DOHH2 (cell line): ENCODE measurements around the gene PLS3.
"Not testable (repeated sequence)": the region's sequence is repeated elsewhere in the genome, so short reads cannot be mapped to it uniquely, and the experiment has no call there.

Experiments used
- H3F3A ChIP-seq: fragments of 200-600 bp; sonication (generic), shearing (Covaris generic); 2 replicates; pipeline ENCODE4 v1.6.0; 2016; ENCODE audit warnings: antibody characterized with exemption, mild to moderate bottlenecking; ENCODE audit not compliant: control insufficient read depth, insufficient read depth
- H3K27ac ChIP-seq: fragments of 200-600 bp; sonication (generic); 2 replicates; pipeline ENCODE4 v1.5.1; 2014; ENCODE audit warnings: low read depth, mild to moderate bottlenecking, low read length, moderate library complexity
- H3K27me3 ChIP-seq: fragments of 200-600 bp; sonication (generic); 2 replicates; pipeline ENCODE4 v1.6.1; 2014; ENCODE audit warnings: mild to moderate bottlenecking, low read length, mixed read lengths; ENCODE audit not compliant: control insufficient read depth
- H3K36me3 ChIP-seq: fragments of 200-600 bp; sonication (generic); 2 replicates; pipeline ENCODE4 v1.6.1; 2014; ENCODE audit warnings: mild to moderate bottlenecking, low read length, moderate library complexity, mixed read lengths; ENCODE audit not compliant: control insufficient read depth
- H3K4me1 ChIP-seq: fragments of 200-600 bp; sonication (generic); 2 replicates; pipeline ENCODE4 v1.6.1; 2014; ENCODE audit warnings: mild to moderate bottlenecking, low read length, mixed read lengths; ENCODE audit not compliant: control insufficient read depth
- H3K4me2 ChIP-seq: fragments of 200-600 bp; sonication (generic); 2 replicates; pipeline ENCODE4 v1.6.0; 2014; ENCODE audit warnings: mild to moderate bottlenecking, low read length, moderate library complexity
- H3K4me3 ChIP-seq: fragments of 200-600 bp; sonication (generic); 2 replicates; pipeline ENCODE4 v1.5.1; 2014; ENCODE audit warnings: mild to moderate bottlenecking, low read length, mixed read lengths
- H3K79me2 ChIP-seq: fragments of 200-600 bp; sonication (generic); 2 replicates; pipeline ENCODE4 v1.6.1; 2014; ENCODE audit warnings: mild to moderate bottlenecking, low read length, mixed read lengths; ENCODE audit not compliant: control insufficient read depth
- H3K9me2 ChIP-seq: fragments of 200-600 bp; sonication (generic); replicated peaks from 2 replicates; pipeline ENCODE4 v1.6.1; 2014; ENCODE audit warnings: mild to moderate bottlenecking, low read length, mixed read lengths; ENCODE audit not compliant: control insufficient read depth
- H3K9me3 ChIP-seq: fragments of 200-600 bp; sonication (generic); 2 replicates; pipeline ENCODE4 v1.6.1; 2014; ENCODE audit warnings: antibody characterized with exemption, low read length, mixed read lengths; ENCODE audit not compliant: control insufficient read depth, insufficient read depth
- H4K20me1 ChIP-seq: fragments of 200-600 bp; sonication (generic); 2 replicates; pipeline ENCODE4 v1.6.0; 2014; ENCODE audit warnings: low read depth, mild to moderate bottlenecking, antibody characterized with exemption, low read length, moderate library complexity; ENCODE audit not compliant: control insufficient read depth, insufficient read depth
- CTCF ChIP-seq: fragments of 200-600 bp; sonication (generic); IDR thresholded peaks from one replicate; pipeline ENCODE4 v1.5.1; 2014; ENCODE audit warnings: antibody characterized with exemption, mild to moderate bottlenecking, low read depth, low read length; ENCODE audit not compliant: poor library complexity, severe bottlenecking
- EZH2phosphoT487 ChIP-seq: fragments of 200-600 bp; sonication (generic); IDR thresholded peaks from 2 replicates; pipeline ENCODE4 v1.6.1; 2017; ENCODE audit warnings: borderline replicate concordance, mild to moderate bottlenecking, antibody characterized with exemption, low read length, moderate library complexity, mixed read lengths

The PLS3 gene

GRCh38 chrX:115625572-115626301 is 64.8 kb downstream of the PLS3 start:
- no peak for TF ChIP-seq EZH2phosphoT487
- no peak for TF ChIP-seq CTCF
- H3F3A ChIP-seq = no peaks in the 10 kb centered on the region

GRCh38 chrX:115630204-115630603 is 69.2 kb downstream of the PLS3 start:
- Histone ChIP-seq H3K4me2 (no peak overlapping the region), H3F3A (no peaks in the 10 kb centered on the region), H3K4me1 (no peaks in the 10 kb centered on the region), H3K4me3 (no peak overlapping the region), H3K9me2 (no peaks in the 10 kb centered on the region), H3K36me3 (no peaks in the 10 kb centered on the region), H3K9me3 (no peaks in the 10 kb centered on the region), H3K27me3 (no peaks in the 10 kb centered on the region), H4K20me1 (no peaks in the 10 kb centered on the region), H3K27ac (no peak overlapping the region), H3K79me2 (no peaks in the 10 kb centered on the region)
- TF ChIP-seq EZH2phosphoT487 (no peak), CTCF (no peak)

More at GRCh38 chrX:115625572-115626301, 64.8 kb downstream of the PLS3 start:
- H3K9me2 ChIP-seq = no peaks in the 10 kb centered on the region
- H3K4me1 ChIP-seq = no peaks in the 10 kb centered on the region
- H3K36me3 ChIP-seq = no peaks in the 10 kb centered on the region
- no peak overlapping the region for H3K4me2 ChIP-seq
- H3K79me2 ChIP-seq = no peaks in the 10 kb centered on the region
- no peak overlapping the region for H3K27ac ChIP-seq
- no peaks in the 10 kb centered on the region for H3K9me3 ChIP-seq
- H4K20me1 ChIP-seq = no peaks in the 10 kb centered on the region
- no peaks in the 10 kb centered on the region for H3K27me3 ChIP-seq
- no peak overlapping the region for H3K4me3 ChIP-seq

GRCh38 chrX:115632455-115632854 is 71.5 kb downstream of the PLS3 start:
- H3K4me3 ChIP-seq = no peak overlapping the region
- H4K20me1 ChIP-seq = no peaks in the 10 kb centered on the region
- TF ChIP-seq EZH2phosphoT487 = no peak
- no peak overlapping the region for H3K4me2 ChIP-seq
- H3K9me3 ChIP-seq = no peaks in the 10 kb centered on the region
- H3K27me3 ChIP-seq = no peaks in the 10 kb centered on the region
- no peaks in the 10 kb centered on the region for H3K79me2 ChIP-seq
- H3F3A ChIP-seq = no peaks in the 10 kb centered on the region
- H3K27ac ChIP-seq = no peak overlapping the region
- H3K9me2 ChIP-seq = no peaks in the 10 kb centered on the region
- no peaks in the 10 kb centered on the region for H3K36me3 ChIP-seq
- H3K4me1 ChIP-seq = no peaks in the 10 kb centered on the region

- H3K36me3 ChIP-seq, H3K27ac ChIP-seq, H3K9me3 ChIP-seq, H3K79me2 ChIP-seq, H3F3A ChIP-seq, H3K9me2 ChIP-seq, H4K20me1 ChIP-seq, H3K4me1 ChIP-seq, H3K4me2 ChIP-seq, H3K27me3 ChIP-seq, H3K4me3 ChIP-seq: not testable (repeated sequence)
These were observed 72.4 kb downstream of the PLS3 start for GRCh38 chrX:115633397-115633796.
